Left lung (tissue), 10 donors: ENCODE results near the gene USP49. TPM values are rescaled to one million over a fixed set of nuclear protein-coding genes. Genes with fewer than 3 reads are reported as not detected.
A peak's percentile ranks its signal among the peaks of the same experiment; 100 is the strongest.
"Not testable (repeated sequence)": the region's sequence is repeated elsewhere in the genome, so short reads cannot be mapped to it uniquely, and the experiment has no call there.

Source experiments
- ATAC-seq: fragments of 200-7000 bp; cut with Tn5 transposase; one replicate; pipeline ENCODE4 v1.9.1; 2020; ENCODE audit warnings: moderate library complexity
- DNase-seq, 4 donors: peaks; one replicate each; pipeline ENCODE4 v3.0.0-alpha.2; 2013 to 2020
- H3K27ac ChIP-seq, 2 donors: fragments of 200-600 bp; sonication (generic) in 1 of 2; one replicate each; pipeline versions ENCODE4 v1.5.0 to v1.8.0; 2020 to 2021
- H3K27me3 ChIP-seq, 2 donors: fragments of 200-600 bp; sonication (generic) in 1 of 2; one replicate each; pipeline versions ENCODE4 v1.5.0 to v1.8.0; 2020 to 2021
- H3K36me3 ChIP-seq, 2 donors: fragments of 200-600 bp; sonication (generic) in 1 of 2; one replicate each; pipeline versions ENCODE4 v1.5.0 to v1.8.0; 2020 to 2021
- H3K4me1 ChIP-seq, 2 donors: fragments of 200-600 bp; one replicate each; pipeline ENCODE4 v1.8.0; 2021
- H3K4me3 ChIP-seq, 2 donors: fragments of 200-600 bp; sonication (generic) in 1 of 2; one replicate each; pipeline versions ENCODE4 v1.5.0 to v1.8.0; 2020 to 2021; ENCODE audit warnings: mild to moderate bottlenecking in 1 of 2
- H3K9me3 ChIP-seq, 2 donors: fragments of 200-600 bp; sonication (generic) in 1 of 2; one replicate each; pipeline versions ENCODE4 v1.5.0 to v1.8.0; 2020 to 2021
- intact Hi-C, 2 donors: fragments of 100-400 bp; cut with DNase I; formaldehyde crosslinking; loops; one replicate each; pipeline versions ENCODE4 v1.11.2 to v1.14.2; 2022
- polyA plus RNA-seq, 6 donors: library from polyadenylated mRNA; unstranded; fragments of 120-200 nt; gene quantifications; one replicate each; pipeline ENCODE4 v1.2.1, GENCODE V29; 2013; ENCODE audit not compliant: insufficient read length in 6 of 6
- total RNA-seq, 2 donors: library from RNA; stranded (reverse); fragmentation: NEBNext Ultra II Directional; extraction: Animal tissue kit (Norgen Biotek cat#: 25700); gene quantifications; one replicate each; pipeline ENCODE4 v1.2.1, GENCODE V29; 2021
- TF ChIP-seq, protein P1 (sequence below), 2 donors: fragments of 200-600 bp; sonication (generic) in 1 of 2; IDR thresholded peaks; one replicate each; pipeline versions ENCODE4 v1.5.0 to v1.8.0; 2021; ENCODE audit warnings: antibody characterized with exemption in 2 of 2
- donor health status: DM: no; HTN: yes; CAD: no.
- donor health status: DM: no; HTN: no; CAD: no.

USP49 gene
- total and polyA plus RNA-seq, 8 donors = 3.8 to 16.4 (median 13.2) TPM

DNA sequence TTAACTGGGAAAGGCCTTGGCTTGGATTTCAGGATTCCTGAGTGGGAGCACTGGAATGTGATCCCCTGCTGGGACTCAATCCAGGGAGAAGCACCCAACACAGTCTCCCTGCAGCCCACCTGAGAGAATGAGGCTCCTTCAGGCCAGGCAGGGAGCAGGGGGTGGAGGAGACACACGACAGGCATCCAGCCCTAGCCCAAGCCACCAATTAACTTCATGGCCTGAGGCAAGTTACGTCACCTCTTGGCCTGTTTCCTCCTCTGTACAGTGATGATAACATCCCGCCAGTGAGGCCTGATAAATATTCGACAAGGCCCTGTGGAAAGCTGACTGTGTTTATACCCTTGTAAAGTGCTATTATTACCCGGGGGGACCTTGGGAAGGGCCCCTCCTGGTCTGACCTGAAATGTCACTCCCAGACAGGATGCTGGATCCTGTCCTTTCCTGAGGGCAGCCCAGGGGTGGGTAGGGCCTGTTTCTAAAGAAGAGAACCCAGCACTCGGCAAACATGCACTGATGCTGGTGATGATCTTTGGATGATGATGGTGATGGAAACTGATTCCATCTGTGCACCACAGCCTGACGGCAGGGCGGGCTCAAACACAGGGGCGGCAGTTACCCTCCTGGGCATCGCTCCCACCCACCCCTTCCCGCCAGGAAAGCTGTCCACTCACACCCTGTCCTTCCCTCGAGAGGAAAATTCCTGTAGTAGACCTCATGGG, 127.9 kb downstream of the USP49 start:
- Histone ChIP-seq H3K36me3 (peaks cover 0 to 33% of the 10 kb centered on the region in 2 donors), H3K9me3 (no peaks in the 10 kb centered on the region), H3K4me3 (no peak overlapping the region), H3K4me1 (peaks cover 4 to 6% of the 10 kb centered on the region in 2 donors), H3K27ac (peak overlapping the region; percentile 57 to 73), H3K27me3 (no peaks in the 10 kb centered on the region)
- TF ChIP-seq, protein P1, sequence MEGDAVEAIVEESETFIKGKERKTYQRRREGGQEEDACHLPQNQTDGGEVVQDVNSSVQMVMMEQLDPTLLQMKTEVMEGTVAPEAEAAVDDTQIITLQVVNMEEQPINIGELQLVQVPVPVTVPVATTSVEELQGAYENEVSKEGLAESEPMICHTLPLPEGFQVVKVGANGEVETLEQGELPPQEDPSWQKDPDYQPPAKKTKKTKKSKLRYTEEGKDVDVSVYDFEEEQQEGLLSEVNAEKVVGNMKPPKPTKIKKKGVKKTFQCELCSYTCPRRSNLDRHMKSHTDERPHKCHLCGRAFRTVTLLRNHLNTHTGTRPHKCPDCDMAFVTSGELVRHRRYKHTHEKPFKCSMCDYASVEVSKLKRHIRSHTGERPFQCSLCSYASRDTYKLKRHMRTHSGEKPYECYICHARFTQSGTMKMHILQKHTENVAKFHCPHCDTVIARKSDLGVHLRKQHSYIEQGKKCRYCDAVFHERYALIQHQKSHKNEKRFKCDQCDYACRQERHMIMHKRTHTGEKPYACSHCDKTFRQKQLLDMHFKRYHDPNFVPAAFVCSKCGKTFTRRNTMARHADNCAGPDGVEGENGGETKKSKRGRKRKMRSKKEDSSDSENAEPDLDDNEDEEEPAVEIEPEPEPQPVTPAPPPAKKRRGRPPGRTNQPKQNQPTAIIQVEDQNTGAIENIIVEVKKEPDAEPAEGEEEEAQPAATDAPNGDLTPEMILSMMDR (IDR thresholded peaks at IDR 0.05) = no peak
- peak; percentile 67 for ATAC-seq
- intact Hi-C loops = no loop called here
- DNase-seq = peak in 2 of 4 donors; percentile 80 to 92

DNA sequence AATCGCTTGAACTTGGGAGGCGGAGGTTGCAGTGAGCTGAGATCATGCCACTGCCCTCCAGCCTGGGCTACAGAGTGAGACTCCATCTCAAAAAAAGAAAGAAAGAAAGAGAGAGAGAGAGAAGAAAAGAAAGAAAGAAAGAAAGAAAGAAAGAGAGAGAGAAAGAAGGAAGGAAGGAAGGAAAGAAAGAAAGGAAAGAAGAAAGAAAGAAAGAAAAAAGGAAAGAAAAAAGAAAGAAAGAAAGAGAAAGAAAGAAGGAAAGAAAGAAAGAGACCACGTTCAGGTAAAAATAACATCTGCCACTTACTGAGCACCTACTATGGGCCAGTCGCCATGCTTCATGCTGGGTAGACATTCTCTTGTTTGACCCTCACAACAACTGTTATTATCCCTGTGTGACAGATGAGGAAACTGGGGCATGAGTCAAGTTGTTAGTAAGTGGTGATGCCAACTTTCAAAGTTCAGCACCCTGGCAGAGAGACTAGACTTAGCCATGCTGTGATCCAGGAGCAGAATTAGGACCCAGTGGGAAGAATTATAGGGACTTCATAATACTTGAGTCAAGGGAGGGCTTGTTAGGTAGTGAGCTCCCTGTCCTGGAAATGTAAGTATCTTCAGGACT, 129.0 kb downstream of the USP49 start:
- Histone ChIP-seq H3K36me3 (peaks cover 0 to 22% of the 10 kb centered on the region in 2 donors), H3K27ac (peak overlapping the region; percentile 57 to 73)
- H3K4me3 ChIP-seq, intact Hi-C loops, H3K9me3 ChIP-seq, ATAC-seq, DNase-seq, H3K4me1 ChIP-seq, H3K27me3 ChIP-seq: not testable (repeated sequence)

DNA sequence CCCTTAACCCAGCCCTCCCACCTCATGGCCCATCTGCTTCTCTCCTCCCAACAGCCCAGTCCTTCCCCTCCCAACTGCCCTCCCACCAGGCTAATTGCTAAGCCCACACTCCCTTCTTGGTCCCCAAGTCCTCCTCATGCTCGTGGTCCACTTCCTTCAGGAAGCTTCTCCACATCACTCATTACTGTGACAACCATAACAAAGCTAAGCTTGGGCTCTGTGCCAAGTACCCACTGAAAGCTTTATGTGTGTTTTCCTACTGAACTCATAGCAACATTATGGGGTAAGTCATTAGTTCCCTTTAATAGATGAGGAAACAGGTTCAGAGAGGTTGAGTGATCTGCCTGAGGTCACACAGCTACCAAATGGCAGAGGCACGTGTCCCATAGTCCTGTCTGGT, 131.7 kb downstream of the USP49 start:
- intact Hi-C loops = no loop called here
- TF ChIP-seq, protein P1 (IDR thresholded peaks at IDR 0.05) = no peak
- ATAC-seq (no peak), DNase-seq (peak in 1 of 4 donors; percentile 38)
- no peak overlapping the region for H3K4me3 ChIP-seq
- H3K27ac ChIP-seq = no peak overlapping the region
- H3K4me1 ChIP-seq = peaks cover 4 to 6% of the 10 kb centered on the region in 2 donors
- no peaks in the 10 kb centered on the region for H3K9me3 ChIP-seq
- no peaks in the 10 kb centered on the region for H3K36me3 ChIP-seq
- H3K27me3 ChIP-seq = no peaks in the 10 kb centered on the region

DNA sequence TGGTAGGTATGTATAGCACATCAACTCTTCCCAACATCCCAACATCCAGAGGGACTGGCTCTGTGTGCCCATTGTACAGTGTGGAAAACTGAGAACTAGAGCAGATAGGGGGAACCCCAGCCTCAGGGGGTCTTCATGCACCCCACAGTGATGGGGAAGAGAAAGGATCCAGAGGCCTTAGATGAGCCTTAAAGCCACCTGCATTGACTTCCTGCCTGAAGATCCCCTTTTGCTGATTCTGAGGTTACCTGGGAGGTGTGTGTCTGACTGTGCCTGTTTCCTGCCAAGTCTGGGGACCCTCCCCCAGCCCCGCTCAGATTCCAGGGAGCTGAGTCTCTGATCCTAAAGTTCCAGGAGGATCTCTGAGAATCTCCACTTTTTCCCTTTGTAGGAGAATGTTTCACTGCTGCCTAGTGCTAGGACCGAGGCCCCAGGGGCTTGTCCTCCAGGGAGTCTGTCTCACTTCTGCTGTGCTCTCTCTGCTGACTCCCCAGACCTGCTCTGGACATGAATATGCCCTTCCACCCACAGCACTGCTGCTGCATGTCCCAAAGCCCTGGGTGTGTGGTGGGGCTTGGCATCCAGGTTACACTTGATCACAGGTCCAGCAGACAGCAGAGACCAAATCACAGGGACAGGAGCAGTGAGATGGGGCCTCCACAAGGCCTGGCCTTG, 135.1 kb downstream of the USP49 start:
- no peak overlapping the region for H3K27ac ChIP-seq
- H3K36me3 ChIP-seq = no peaks in the 10 kb centered on the region
- ATAC-seq (no peak), DNase-seq (no peak)
- H3K4me3 ChIP-seq = no peak overlapping the region
- H3K27me3 ChIP-seq = no peaks in the 10 kb centered on the region
- H3K9me3 ChIP-seq = no peaks in the 10 kb centered on the region
- intact Hi-C loops = no loop called here
- TF ChIP-seq, protein P1 (IDR thresholded peaks at IDR 0.05) = no peak
- H3K4me1 ChIP-seq = no peaks in the 10 kb centered on the region

DNA sequence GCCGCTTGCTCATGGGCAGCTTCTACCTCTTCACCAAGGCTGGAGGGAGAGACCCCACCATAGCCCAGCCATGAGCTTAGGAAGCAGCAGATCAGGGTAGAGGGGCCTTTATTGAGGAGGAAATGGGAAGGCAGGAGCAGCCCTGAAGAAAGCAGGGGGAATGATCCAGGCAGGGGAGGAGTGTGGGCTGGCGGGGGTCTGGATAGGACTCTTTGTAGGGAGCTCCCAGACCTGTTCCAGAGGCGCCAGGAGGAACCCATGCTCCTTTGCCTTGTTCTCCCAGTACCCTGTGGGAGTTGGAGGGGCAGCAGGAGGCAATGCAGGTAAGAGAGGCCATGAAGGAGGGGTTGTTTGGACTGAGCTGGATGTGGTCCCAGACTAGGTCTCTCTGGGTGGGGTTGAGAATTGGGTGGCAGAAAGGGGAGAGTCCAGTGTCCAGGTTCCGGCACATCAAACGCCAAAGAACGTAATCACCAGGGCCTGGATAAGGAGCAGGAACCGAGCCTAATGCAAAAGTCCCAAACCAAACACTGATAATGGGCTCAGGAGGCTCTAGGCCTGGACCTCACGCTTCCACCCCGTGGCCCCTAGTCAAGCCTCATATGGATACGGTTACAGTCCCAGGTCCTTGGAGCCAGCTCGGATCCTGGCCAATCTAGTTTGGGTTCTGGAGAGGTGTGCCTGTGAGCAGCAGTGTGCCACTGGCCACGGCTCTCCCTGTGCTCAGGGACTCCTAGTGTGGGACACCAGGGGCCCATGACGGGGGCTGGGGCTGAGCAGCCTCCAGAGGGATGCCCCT, 135.9 kb downstream of the USP49 start:
- TF ChIP-seq, protein P1 (IDR thresholded peaks at IDR 0.05) = no peak
- ATAC-seq = no peak

More for the DNA sequence above, 135.9 kb downstream of the USP49 start:
- intact Hi-C loops = no loop called here
- Histone ChIP-seq H3K9me3 (no peaks in the 10 kb centered on the region), H3K27me3 (no peaks in the 10 kb centered on the region), H3K4me3 (no peak overlapping the region), H3K27ac (no peak overlapping the region), H3K36me3 (no peaks in the 10 kb centered on the region), H3K4me1 (no peaks in the 10 kb centered on the region)
- DNase-seq = no peak
